ENCODE measurements around the gene RABGAP1L.

DNA sequence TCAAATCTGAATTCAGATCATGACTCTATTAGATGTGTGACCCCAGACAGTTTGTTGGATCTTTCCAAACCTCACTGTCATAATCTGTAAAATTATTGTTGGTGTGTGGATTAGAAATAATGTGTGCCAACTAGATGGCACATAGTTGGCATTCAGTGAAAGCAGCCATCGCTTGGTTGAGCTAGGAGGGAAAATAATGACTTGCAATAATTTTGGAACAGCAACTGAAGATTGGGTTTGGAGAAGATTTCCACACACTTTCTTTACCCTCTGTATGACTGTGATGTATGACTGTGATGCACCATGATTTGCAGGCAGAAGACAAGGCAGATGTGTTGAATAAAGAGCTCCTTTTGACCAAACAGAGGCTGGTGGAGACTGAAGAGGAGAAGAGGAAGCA, 816.4 kb downstream of the RABGAP1L start:
- TF ChIP-seq EZH2 (IDR thresholded peaks at IDR 0.05) (no peak), POLR2AphosphoS5 (IDR thresholded peaks at IDR 0.05; ENCODE audit: borderline replicate concordance, low read depth, low read length) (no peak)
